ENCODE data around the gene LCT. TPM values are rescaled to one million over a fixed set of nuclear protein-coding genes. Genes with fewer than 3 reads are reported as not detected.

Gene LCT
- total RNA-seq, 2 experiments from 2014 or later: 0.16 TPM

DNA sequence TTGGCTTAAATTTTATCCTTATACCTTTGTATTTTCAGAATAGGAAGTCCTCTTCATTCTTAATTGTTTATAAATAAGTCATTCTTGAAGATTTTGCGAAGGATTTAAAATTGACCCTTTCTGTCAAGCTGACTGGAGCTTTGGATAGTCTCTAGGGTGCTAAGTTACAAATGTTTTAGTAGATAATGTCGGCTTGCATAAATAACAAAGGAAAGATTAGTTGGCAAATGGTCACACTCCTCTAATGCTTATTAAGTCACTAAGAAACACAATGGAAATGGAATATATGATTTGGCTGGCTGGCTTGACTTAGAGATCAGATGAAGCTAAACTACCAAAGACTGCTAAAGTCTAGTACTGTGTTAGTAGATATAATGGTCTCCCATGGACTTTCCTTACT, 54.8 kb downstream of the LCT start:
- H3K27ac Mint-ChIP-seq: no peak overlapping the region
- H3K27me3 Mint-ChIP-seq: no peaks in the 10 kb centered on the region
- no peaks in the 10 kb centered on the region for H3K9me3 Mint-ChIP-seq (ENCODE audit: low read depth)
- POLR2A ChIA-PET: interaction anchor here (0.6 to 0.7 kb wide), 2 partner anchors 71 to 82 kb away, joined by 3 read pairs; no protein-coding TSS in a partner anchor
- CTCF ChIA-PET: interaction anchor here (0.9 to 5.9 kb wide), 5 partner anchors 10 to 793 kb away, joined by 3 to 60 read pairs (median 4); no protein-coding TSS in a partner anchor
- peaks cover 56% of the 10 kb centered on the region for H3K36me3 Mint-ChIP-seq (ENCODE audit: low read depth)
- no peak for ATAC-seq
- H3K4me3 Mint-ChIP-seq: no peak overlapping the region
- DNase-seq: no peak
- H3K4me1 Mint-ChIP-seq: no peaks in the 10 kb centered on the region
- intact Hi-C loops (cut with DNase I, micrococcal nuclease): no loop called here

GRCh38 chr2:135776367-135776766, 60.6 kb downstream of the LCT start:
- POLR2A ChIA-PET: no interaction called here
- Mint-ChIP-seq H3K27me3 (no peaks in the 10 kb centered on the region), H3K27ac (no peak overlapping the region), H3K9me3 (ENCODE audit: low read depth) (no peaks in the 10 kb centered on the region), H3K4me3 (no peak overlapping the region), H3K36me3 (ENCODE audit: low read depth) (peaks cover 63% of the 10 kb centered on the region), H3K4me1 (peaks cover 8% of the 10 kb centered on the region)
- CTCF ChIA-PET: interaction anchor here (1.1 kb wide), 1 partner anchor 8 kb away, joined by 3 read pairs; no protein-coding TSS in a partner anchor
- DNase-seq (no peak), ATAC-seq (no peak)
- intact Hi-C loops (cut with DNase I, micrococcal nuclease): no loop called here

GRCh38 chr2:135775420-135775819, 61.6 kb downstream of the LCT start:
- no peak overlapping the region for H3K27ac Mint-ChIP-seq
- peaks cover 8% of the 10 kb centered on the region for H3K4me1 Mint-ChIP-seq
- ChIA-PET POLR2A (no interaction called here), CTCF (interaction anchor here (1.1 kb wide), 1 partner anchor 9 kb away, joined by 3 read pairs; no protein-coding TSS in a partner anchor)
- no peaks in the 10 kb centered on the region for H3K27me3 Mint-ChIP-seq
- ATAC-seq (no peak), DNase-seq (no peak)
- no peak overlapping the region for H3K4me3 Mint-ChIP-seq
- no peaks in the 10 kb centered on the region for H3K9me3 Mint-ChIP-seq (ENCODE audit: low read depth)
- intact Hi-C loops (cut with DNase I, micrococcal nuclease): no loop called here
- H3K36me3 Mint-ChIP-seq (ENCODE audit: low read depth): peaks cover 55% of the 10 kb centered on the region

- peaks cover 8% of the 10 kb centered on the region for H3K4me1 Mint-ChIP-seq
- no peaks in the 10 kb centered on the region for H3K9me3 Mint-ChIP-seq (ENCODE audit: low read depth)
- CTCF ChIA-PET: interaction anchor here (1.3 kb wide), 1 partner anchor 10 kb away, joined by 3 read pairs; no protein-coding TSS in a partner anchor
- no peaks in the 10 kb centered on the region for H3K27me3 Mint-ChIP-seq
- POLR2A ChIA-PET: no interaction called here
- no peak overlapping the region for H3K4me3 Mint-ChIP-seq
- DNase-seq: no peak
- intact Hi-C loops (cut with DNase I, micrococcal nuclease): no loop called here
- no peak overlapping the region for H3K27ac Mint-ChIP-seq
- ATAC-seq: no peak
- H3K36me3 Mint-ChIP-seq (ENCODE audit: low read depth): peaks cover 54% of the 10 kb centered on the region
Observed at GRCh38 chr2:135773917-135774316, 63.1 kb downstream of the LCT start.

DNA sequence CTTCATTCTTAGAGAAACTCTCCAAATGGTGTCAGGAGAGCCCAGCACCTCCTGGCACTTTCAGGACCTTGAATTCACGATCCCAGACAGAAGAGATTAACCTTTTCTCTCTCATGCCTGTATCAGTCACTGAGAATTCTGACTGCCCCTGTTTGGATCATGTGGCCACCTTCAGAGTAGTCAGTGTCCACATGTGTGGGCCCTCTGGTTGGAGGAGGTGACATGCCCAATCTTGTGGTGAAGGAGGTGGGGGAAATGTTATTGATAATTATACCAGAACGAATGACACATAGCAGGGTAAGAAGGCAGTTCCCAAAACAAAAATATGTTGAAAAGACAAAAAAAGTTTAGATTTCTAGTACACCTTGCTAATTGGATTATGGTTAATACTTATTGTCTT, 63.7 kb downstream of the LCT start:
- no peaks in the 10 kb centered on the region for H3K9me3 Mint-ChIP-seq (ENCODE audit: low read depth)

DNA sequence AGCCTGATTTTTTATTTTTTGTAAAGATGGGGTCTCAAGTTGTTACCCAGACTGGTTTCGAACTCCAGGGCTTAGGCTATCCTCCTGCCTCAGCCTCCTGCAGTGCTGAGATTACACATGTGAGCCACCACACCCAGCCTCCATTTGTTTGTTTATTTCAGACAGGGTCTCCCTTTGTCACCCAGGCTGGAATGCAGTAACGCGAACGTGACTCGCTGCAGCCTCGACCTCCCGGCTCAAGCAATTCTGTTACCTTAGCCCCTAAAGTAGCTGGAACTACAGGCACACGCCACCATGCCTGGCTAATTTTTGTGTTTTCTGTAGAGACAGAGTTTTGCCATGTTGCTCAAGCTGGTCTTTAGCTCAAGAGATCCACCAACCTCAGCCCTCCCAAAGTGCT, 68.1 kb downstream of the LCT start:
- no peaks in the 10 kb centered on the region for H3K27me3 Mint-ChIP-seq
- POLR2A ChIA-PET: no interaction called here
- CTCF ChIA-PET: interaction anchor here (0.6 to 1.1 kb wide), 2 partner anchors 14 to 462 kb away, joined by 4 read pairs; no protein-coding TSS in a partner anchor
- H3K4me1 Mint-ChIP-seq: peaks cover 12% of the 10 kb centered on the region
- no peak overlapping the region for H3K27ac Mint-ChIP-seq
- no peak for DNase-seq
- intact Hi-C loops (cut with DNase I, micrococcal nuclease): no loop called here
- H3K9me3 Mint-ChIP-seq (ENCODE audit: low read depth): no peaks in the 10 kb centered on the region
- no peak overlapping the region for H3K4me3 Mint-ChIP-seq
- ATAC-seq: no peak
- H3K36me3 Mint-ChIP-seq (ENCODE audit: low read depth): peaks cover 43% of the 10 kb centered on the region

More for the DNA sequence above, 63.7 kb downstream of the LCT start:
- peak; percentile 58 for ATAC-seq
- POLR2A ChIA-PET: no interaction called here
- CTCF ChIA-PET: no interaction called here
- H3K27me3 Mint-ChIP-seq: no peaks in the 10 kb centered on the region
- DNase-seq: no peak
- H3K4me3 Mint-ChIP-seq: no peak overlapping the region
- H3K4me1 Mint-ChIP-seq: peaks cover 8% of the 10 kb centered on the region
- intact Hi-C loops (cut with DNase I, micrococcal nuclease): no loop called here
- H3K27ac Mint-ChIP-seq: peak overlapping the region; percentile 56
- H3K36me3 Mint-ChIP-seq (ENCODE audit: low read depth): peaks cover 52% of the 10 kb centered on the region

GRCh38 chr2:135762530-135762929, 74.5 kb downstream of the LCT start:
- Mint-ChIP-seq H3K4me3 (no peak overlapping the region), H3K9me3 (ENCODE audit: low read depth) (no peaks in the 10 kb centered on the region), H3K36me3 (ENCODE audit: low read depth) (peaks cover 52% of the 10 kb centered on the region), H3K27ac (no peak overlapping the region), H3K4me1 (peaks cover 13% of the 10 kb centered on the region), H3K27me3 (no peaks in the 10 kb centered on the region)
- DNase-seq (no peak), ATAC-seq (no peak)
- CTCF ChIA-PET: interaction anchor here (0.6 to 1.3 kb wide), 3 partner anchors 24 to 320 kb away, joined by 3 to 5 read pairs (median 3); no protein-coding TSS in a partner anchor
- intact Hi-C loops (cut with DNase I, micrococcal nuclease): no loop called here
- POLR2A ChIA-PET: no interaction called here

GRCh38 chr2:135762022-135762421, 75.0 kb downstream of the LCT start:
- DNase-seq (no peak), ATAC-seq (no peak)
- H3K4me1 Mint-ChIP-seq: peaks cover 13% of the 10 kb centered on the region
- no peak overlapping the region for H3K4me3 Mint-ChIP-seq
- H3K36me3 Mint-ChIP-seq (ENCODE audit: low read depth): peaks cover 54% of the 10 kb centered on the region
- H3K9me3 Mint-ChIP-seq (ENCODE audit: low read depth): peaks cover under 1% of the 10 kb centered on the region
- ChIA-PET CTCF (interaction anchor here (0.5 to 1.3 kb wide), 3 partner anchors 13 to 36 kb away, joined by 3 read pairs; no protein-coding TSS in a partner anchor), POLR2A (no interaction called here)
- H3K27ac Mint-ChIP-seq: no peak overlapping the region
- H3K27me3 Mint-ChIP-seq: no peaks in the 10 kb centered on the region
- intact Hi-C loops (cut with DNase I, micrococcal nuclease): no loop called here

GRCh38 chr2:135756692-135757091, 80.3 kb downstream of the LCT start:
- H3K4me3 Mint-ChIP-seq: no peak overlapping the region
- peaks cover 7% of the 10 kb centered on the region for H3K9me3 Mint-ChIP-seq (ENCODE audit: low read depth)
- ATAC-seq (no peak), DNase-seq (no peak)
- ChIA-PET POLR2A (interaction anchor here (0.6 kb wide), 1 partner anchor 12 kb away, joined by 3 read pairs; no protein-coding TSS in a partner anchor), CTCF (interaction anchor here (1.1 to 1.2 kb wide), 2 partner anchors 8 to 697 kb away, joined by 3 read pairs; no protein-coding TSS in a partner anchor)
- H3K27ac Mint-ChIP-seq: no peak overlapping the region
- no peaks in the 10 kb centered on the region for H3K27me3 Mint-ChIP-seq
- intact Hi-C loops (cut with DNase I, micrococcal nuclease): no loop called here
- peaks cover 70% of the 10 kb centered on the region for H3K36me3 Mint-ChIP-seq (ENCODE audit: low read depth)
- peaks cover 6% of the 10 kb centered on the region for H3K4me1 Mint-ChIP-seq

- ATAC-seq: no peak
- peaks cover 6% of the 10 kb centered on the region for H3K4me1 Mint-ChIP-seq
- H3K27me3 Mint-ChIP-seq: no peaks in the 10 kb centered on the region
- intact Hi-C loops (cut with DNase I, micrococcal nuclease): no loop called here
- H3K4me3 Mint-ChIP-seq: no peak overlapping the region
- H3K36me3 Mint-ChIP-seq (ENCODE audit: low read depth): peaks cover 65% of the 10 kb centered on the region
- ChIA-PET CTCF (interaction anchor here (1.1 to 1.9 kb wide), 3 partner anchors 42 to 752 kb away, joined by 3 to 10 read pairs (median 4); no protein-coding TSS in a partner anchor), POLR2A (no interaction called here)
- H3K27ac Mint-ChIP-seq: no peak overlapping the region
- peaks cover 7% of the 10 kb centered on the region for H3K9me3 Mint-ChIP-seq (ENCODE audit: low read depth)
- no peak for DNase-seq
Observed at GRCh38 chr2:135755573-135755972, 81.4 kb downstream of the LCT start.

- peaks cover 2% of the 10 kb centered on the region for H3K9me3 Mint-ChIP-seq (ENCODE audit: low read depth)
- no peak overlapping the region for H3K4me3 Mint-ChIP-seq
- no peak for ATAC-seq
- no peaks in the 10 kb centered on the region for H3K27me3 Mint-ChIP-seq
- H3K36me3 Mint-ChIP-seq (ENCODE audit: low read depth): peaks cover 29% of the 10 kb centered on the region
- ChIA-PET POLR2A (no interaction called here), CTCF (interaction anchor here (0.7 to 2.1 kb wide), 8 partner anchors 9 to 128 kb away, joined by 3 to 4 read pairs (median 3); no protein-coding TSS in a partner anchor)
- H3K4me1 Mint-ChIP-seq: peaks cover 40% of the 10 kb centered on the region
- DNase-seq: no peak
- intact Hi-C loops (cut with DNase I, micrococcal nuclease): no loop called here
- H3K27ac Mint-ChIP-seq: no peak overlapping the region
Observed at GRCh38 chr2:135745545-135745944, 91.4 kb downstream of the LCT start.

DNA sequence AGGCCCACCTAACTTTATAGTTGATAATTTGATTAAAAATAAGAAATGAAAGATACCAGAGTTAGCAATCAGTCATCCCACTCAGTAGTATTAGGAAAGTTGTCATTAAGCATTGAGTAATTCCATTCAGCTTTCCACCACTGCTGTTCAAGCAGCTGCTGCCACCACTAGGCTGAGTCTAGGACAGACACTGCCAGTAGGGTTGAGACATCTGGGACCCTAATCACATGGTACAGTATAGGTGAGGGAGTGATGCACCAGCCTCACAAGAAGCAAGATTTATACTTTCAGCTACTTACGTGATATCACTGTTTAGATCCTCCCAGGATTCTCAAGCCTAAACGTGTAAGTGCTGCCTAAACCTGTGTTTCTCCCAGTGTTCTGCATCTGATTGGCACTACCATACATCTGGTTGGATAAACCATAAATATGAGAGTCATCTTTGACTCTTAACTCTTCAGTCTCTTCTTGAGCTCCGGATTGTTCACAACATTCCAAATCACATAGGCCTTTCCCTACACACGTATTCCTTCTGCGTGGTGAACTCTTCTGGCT, 92.1 kb downstream of the LCT start:
- ChIA-PET POLR2A (interaction anchor here (0.6 kb wide), 2 partner anchors 11 to 82 kb away, joined by 3 to 5 read pairs; no protein-coding TSS in a partner anchor), CTCF (interaction anchor here (0.6 to 2.1 kb wide), 9 partner anchors 10 to 169 kb away, joined by 3 to 5 read pairs (median 3); no protein-coding TSS in a partner anchor)
- DNase-seq (peak; percentile 58), ATAC-seq (peak; percentile 18)
- intact Hi-C loops (cut with DNase I, micrococcal nuclease): loop anchor here (5.0 kb wide), 2 partner anchors 387 to 637 kb away; no protein-coding TSS in a partner anchor
- peaks cover 2% of the 10 kb centered on the region for H3K9me3 Mint-ChIP-seq (ENCODE audit: low read depth)
- H3K36me3 Mint-ChIP-seq (ENCODE audit: low read depth): peaks cover 28% of the 10 kb centered on the region
- no peaks in the 10 kb centered on the region for H3K27me3 Mint-ChIP-seq
- H3K4me1 Mint-ChIP-seq: peaks cover 39% of the 10 kb centered on the region
- peak overlapping the region; percentile 97 for H3K4me3 Mint-ChIP-seq
- H3K27ac Mint-ChIP-seq: no peak overlapping the region

All from activated CD4-positive, alpha-beta T cell treated with anti-CD3 and anti-CD28 coated beads for 36 hours (primary cell).